ENCODE results near the gene LEKR1.
A peak's percentile ranks its signal among the peaks of the same experiment; 100 is the strongest.
"Not testable (repeated sequence)": the region's sequence is repeated elsewhere in the genome, so short reads cannot be mapped to it uniquely, and the experiment has no call there.

LEKR1 gene

GRCh38 chr3:156808025-156808424 lies 18.1 kb upstream of the LEKR1 start:
- no peak for DNase-seq

GRCh38 chr3:156811089-156811862 lies 14.9 kb upstream of the LEKR1 start:
- DNase-seq, result no peak

- peak; percentile 9 for DNase-seq
These were observed 13.4 kb upstream of the LEKR1 start for GRCh38 chr3:156812521-156813335.

GRCh38 chr3:156814295-156814694 lies 11.9 kb upstream of the LEKR1 start:
- peak; percentile 19 for DNase-seq

- peak; percentile 71 for DNase-seq
These were observed 9.9 kb upstream of the LEKR1 start for GRCh38 chr3:156816091-156816793.

GRCh38 chr3:156816794-156817645 lies 9.1 kb upstream of the LEKR1 start:
- DNase-seq, result peak; percentile 97

- no peak for DNase-seq
These were observed 8.4 kb upstream of the LEKR1 start for GRCh38 chr3:156817646-156818272.

GRCh38 chr3:156818273-156818651 lies 7.9 kb upstream of the LEKR1 start:
- no peak for DNase-seq

- DNase-seq, result no peak
These were observed 7.3 kb upstream of the LEKR1 start for GRCh38 chr3:156818890-156819289.

- no peak for DNase-seq
These were observed 6.1 kb upstream of the LEKR1 start for GRCh38 chr3:156819842-156820691.

- no peak for DNase-seq
These were observed 5.5 kb upstream of the LEKR1 start for GRCh38 chr3:156820692-156821080.

- not testable (repeated sequence) for DNase-seq
These were observed 3.4 kb upstream of the LEKR1 start for GRCh38 chr3:156822626-156823260.

GRCh38 chr3:156825795-156826143 lies 384 bp upstream of the LEKR1 start:
- no peak for DNase-seq

- no peak for DNase-seq
These were observed 1.0 kb downstream of the LEKR1 start for GRCh38 chr3:156826896-156827882.

GRCh38 chr3:156831006-156831405 lies 4.9 kb downstream of the LEKR1 start:
- no peak for DNase-seq

- DNase-seq, result no peak
These were observed 8.3 kb downstream of the LEKR1 start for GRCh38 chr3:156834435-156834834.

GRCh38 chr3:156834962-156835535 lies 8.9 kb downstream of the LEKR1 start:
- no peak for DNase-seq

GRCh38 chr3:156836701-156837100 lies 10.5 kb downstream of the LEKR1 start:
- DNase-seq, result no peak

GRCh38 chr3:156837115-156837514 lies 11.0 kb downstream of the LEKR1 start:
- no peak for DNase-seq
